K562 (cell line): ENCODE measurements around the gene CD72. TPM values are rescaled to one million over a fixed set of nuclear protein-coding genes. Genes with fewer than 3 reads are reported as not detected.
"Not testable (repeated sequence)": the region's sequence is repeated elsewhere in the genome, so short reads cannot be mapped to it uniquely, and the experiment has no call there.

Experiments used
- ATAC-seq: fragments of 200-7000 bp; cut with Tn5 transposase; 3 replicates; pipeline ENCODE4 v1.9.1; 2020; ENCODE audit warnings: moderate library complexity
- BruUV-seq: library from RNA; stranded (reverse); fragments of 400-500 nt; replicated peaks from 2 replicates; lab custom pipeline; 2021; lab: Mats Ljungman, UMichigan
- CTCF ChIA-PET: fragments of 300-600 bp; formaldehyde crosslinking; extraction: SDS; loops from one replicate; lab custom pipeline; 2021; ENCODE audit warnings: low intra/inter-chr PET ratio; lab: Yijun Ruan, JAX
- POLR2A ChIA-PET: fragments of 300-600, 350-650 bp; sonication (Branson Sonifier 250); formaldehyde crosslinking; extraction: SDS; loops from one replicate; lab custom pipeline; 2021; ENCODE audit warnings: antibody characterized with exemption, inconsistent platforms; lab: Yijun Ruan, JAX
- DNase-seq, 4 experiments: peaks; one replicate each; pipeline versions ENCODE4 v3.0.0 to v3.0.0-alpha.2; 2011 to 2018; ENCODE audit warnings: low spot score in 3 of 4, mixed read lengths in 3 of 4; ENCODE audit errors: extremely low read depth in 1 of 4
- FAIRE-seq: peaks from 2 replicates; lab custom pipeline; 2011; peaks lifted over from hg19 to GRCh38; lab: Jason Lieb, UNC
- H2AFZ ChIP-seq: 2 replicates; pipeline ENCODE4 v1.6.0; 2011; ENCODE audit warnings: low read depth, low read length, control low read depth, inconsistent platforms
- H3K27ac ChIP-seq: fragments of 200-600 bp; 3 replicates; pipeline ENCODE4 v1.8.0; 2011; ENCODE audit warnings: low read depth, mild to moderate bottlenecking, control low read depth, inconsistent platforms, low read length, moderate library complexity, mixed read lengths; ENCODE audit errors: extremely low read depth
- H3K27me3 ChIP-seq, 2 experiments: fragments of 300-600 bp in 1 of 2; 2 replicates in 1 of 2; 3 replicates in 1 of 2; pipeline versions ENCODE4 v1.6.0 to v1.8.0; 2011; ENCODE audit warnings: inconsistent platforms in 2 of 2, low read length in 2 of 2, mild to moderate bottlenecking in 1 of 2, mixed read lengths in 1 of 2, moderate library complexity in 1 of 2; ENCODE audit not compliant: control insufficient read depth in 2 of 2, insufficient read depth in 2 of 2
- H3K36me3 ChIP-seq: fragments of 300-600 bp; 3 replicates; pipeline ENCODE4 v1.8.0; 2011; ENCODE audit warnings: mild to moderate bottlenecking, low read length, inconsistent platforms; ENCODE audit not compliant: control insufficient read depth, insufficient read depth
- H3K4me1 ChIP-seq, 2 experiments: fragments of 200-600 bp in 1 of 2; replicated peaks in 1 of 2; 2 replicates in 1 of 2; 3 replicates in 1 of 2; pipeline versions ENCODE4 v1.5.1 to v1.8.0; 2011; ENCODE audit warnings: inconsistent platforms in 2 of 2, low read length in 2 of 2, mild to moderate bottlenecking in 1 of 2, mixed read lengths in 1 of 2, moderate library complexity in 1 of 2; ENCODE audit not compliant: control insufficient read depth in 2 of 2, insufficient read depth in 2 of 2
- H3K4me2 ChIP-seq: 2 replicates; pipeline ENCODE4 v1.6.1; 2011; ENCODE audit warnings: low read length, control low read depth, inconsistent platforms, mixed read lengths; ENCODE audit not compliant: insufficient read depth
- H3K4me3 ChIP-seq: fragments of 200-600 bp; sonication (generic), shearing (Covaris generic); 2 replicates; pipeline ENCODE4 v1.5.1; 2016; ENCODE audit warnings: control low read depth, inconsistent platforms
- H3K79me2 ChIP-seq: fragments of 200-600 bp; 3 replicates; pipeline ENCODE4 v1.8.0; 2011; ENCODE audit warnings: low read length, inconsistent platforms; ENCODE audit not compliant: control insufficient read depth, insufficient read depth
- H3K9ac ChIP-seq, 2 experiments: 2 replicates each; pipeline versions ENCODE4 v1.6.0 to v1.6.1; 2011; ENCODE audit warnings: low read depth in 2 of 2, low read length in 2 of 2, control low read depth in 1 of 2, inconsistent platforms in 1 of 2, mild to moderate bottlenecking in 1 of 2, mixed read lengths in 1 of 2; ENCODE audit not compliant: insufficient read depth in 1 of 2
- H3K9me1 ChIP-seq: one replicate; pipeline ENCODE4 v1.6.0; 2011; ENCODE audit warnings: inconsistent platforms, mild to moderate bottlenecking, low read length, moderate library complexity; ENCODE audit not compliant: control insufficient read depth, insufficient read depth
- H3K9me3 ChIP-seq: replicated peaks from 2 replicates; pipeline ENCODE4 v1.5.1; 2011; ENCODE audit warnings: low read depth, low read length, inconsistent platforms; ENCODE audit not compliant: control insufficient read depth, insufficient read depth
- H4K20me1 ChIP-seq: replicated peaks from 2 replicates; pipeline ENCODE4 v1.6.1; 2011; ENCODE audit warnings: low read length, inconsistent platforms, mixed read lengths; ENCODE audit not compliant: control insufficient read depth, insufficient read depth
- FUS ChIP-seq: fragments of 200-400 bp; formaldehyde crosslinking; optimal IDR thresholded peaks from 2 replicates; pipeline ENCODE3; 2017; ENCODE audit warnings: low read depth, low read length
- NFATC3 ChIP-seq: fragments of 450-650 bp; IDR thresholded peaks from 2 replicates; pipeline ENCODE4 v1.6.1; 2017; ENCODE audit warnings: mild to moderate bottlenecking
- NR2C1 ChIP-seq, 2 experiments: fragments of 450-650 bp; IDR thresholded peaks; 2 replicates each; pipeline ENCODE4 v1.6.1; 2017; ENCODE audit warnings: mild to moderate bottlenecking in 2 of 2, antibody characterized with exemption in 1 of 2, inconsistent platforms in 1 of 2, missing compliant biosample characterization in 1 of 2, missing genetic modification characterization in 1 of 2
- WGBS: fragments of 100-300 bp; shearing (Covaris generic); methylation state at CpG from one replicate; pipeline ENCODE4 v1.1.6; 2016; ENCODE audit warnings: low coverage, mixed read lengths; ENCODE audit not compliant: insufficient coverage; ENCODE audit errors: missing lambda C conversion rate; 5-methylcytosine and 5-hydroxymethylcytosine counted together
- in situ Hi-C: fragments of 300-500 bp; cut with MboI; formaldehyde crosslinking; loops from 4 replicates; pipeline ENCODE4 v1.15.0; 2018; ENCODE audit warnings: inconsistent platforms, mixed read lengths
- intact Hi-C: fragments of 100-400 bp; cut with micrococcal nuclease; formaldehyde crosslinking; loops from 2 replicates; pipeline ENCODE4 v1.14.2; 2022
- polyA plus RNA-seq, 8 experiments: library from polyadenylated mRNA; depleted of rRNA in 4 of 8; stranded (reverse) in 5 of 8; unstranded in 3 of 8; fragments of >200 nt; fragmentation: Nextera tagmentation in 2 of 8; fragmentation: Illumina TruSeq in 1 of 8; extraction: Ambion mirVana in 2 of 8; extraction: Trizol in 1 of 8; gene quantifications; 2 replicates each; pipeline versions ENCODE4 v1.2.1 to v1.2.3, GENCODE V29; 2011 to 2014; ENCODE audit warnings: inconsistent platforms in 1 of 8, missing spikeins in 1 of 8
- total RNA-seq, 7 experiments: library from RNA; depleted of rRNA in 6 of 7; stranded (reverse); fragments of >200 nt in 6 of 7; fragmentation: Illumina TruSeq in 2 of 7; extraction: Trizol in 2 of 7; gene quantifications; 2 replicates each; pipeline versions ENCODE4 v1.2.1 to v1.2.3, GENCODE V29; 2011 to 2021; ENCODE audit warnings: low replicate concordance in 1 of 7

CD72 gene
- total and polyA plus RNA-seq, 9 of the 15 experiments (the other 6 are each of a cell fraction or from before 2014, with no cell fraction given), result 0.11 to 0.78 (median 0.27) TPM; not detected in 1

DNA sequence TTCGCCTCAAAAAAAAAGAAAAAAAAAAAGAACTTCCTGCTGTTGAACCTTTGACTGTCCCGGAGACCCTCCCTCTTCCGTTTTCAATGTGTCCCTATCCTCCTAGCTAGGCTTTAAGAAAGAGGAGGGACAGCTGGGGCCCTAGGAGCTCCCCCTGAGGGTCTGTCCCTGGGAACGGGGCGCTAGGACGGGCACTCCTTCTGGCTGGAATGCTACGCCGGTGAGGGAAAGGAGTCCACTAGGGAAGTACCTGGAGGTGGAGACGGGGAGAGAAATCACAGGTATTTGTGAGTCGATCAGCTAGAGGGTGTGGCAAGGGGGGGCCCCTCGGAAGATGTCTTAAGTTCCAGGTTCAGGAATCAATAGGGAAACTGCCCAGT lies 27.9 kb upstream of the CD72 start:
- POLR2A ChIA-PET, result interaction anchor here (0.5 to 2.7 kb wide), 4 partner anchors 11 to 595 kb away, joined by 3 to 14 read pairs (median 3); partner anchors contain the start of genes CCDC107 and RMRP
- DNase-seq (peak in 3 of 4 experiments; percentile 23 to 35 (median 27)), ATAC-seq (no peak; the same call in 2 of the 3 replicates), FAIRE-seq (no peak)
- Histone ChIP-seq H3K79me2 (no peaks in the 10 kb centered on the region), H3K27me3 (no peaks in the 10 kb centered on the region), H3K4me1 (peaks cover 31 to 32% of the 10 kb centered on the region in 2 experiments), H3K9me3 (no peaks in the 10 kb centered on the region), H3K36me3 (no peaks in the 10 kb centered on the region), H3K4me3 (peak overlapping the region; percentile 49), H2AFZ (peak overlapping the region; percentile 96), H4K20me1 (no peaks in the 10 kb centered on the region), H3K27ac (peak overlapping the region; percentile 64; the same call in 2 of the 3 replicates), H3K9me1 (no peaks in the 10 kb centered on the region)
- in situ Hi-C loops, result loop anchor here (5.0 kb wide), 1 partner anchor 39 kb away; the partner anchor contains the start of gene TESK1
- TF ChIP-seq NFATC3, result no peak
- TF ChIP-seq FUS, result no peak
- no peak for TF ChIP-seq NR2C1 (IDR thresholded peaks at IDR 0.05)
- no peak for TF ChIP-seq NR2C1 (tag; IDR thresholded peaks at IDR 0.05)
- TF ChIP-seq, all 486 proteins: peak for 0
- CTCF ChIA-PET, result interaction anchor here (0.6 to 1.3 kb wide), 2 partner anchors 113 to 180 kb away, joined by 3 to 5 read pairs; no protein-coding TSS in a partner anchor
- intact Hi-C loops, result loop anchor here (5.0 kb wide), 1 partner anchor 236 kb away; no protein-coding TSS in a partner anchor
- WGBS, result 12% methylated on average over 6 of the region's 11 CpGs
- Histone ChIP-seq H3K9ac (peak overlapping the region; percentile 75 to 91; a peak in 3 of 4 replicates), H3K4me2 (peak overlapping the region; percentile 84)
- TSS peak; percentile 66 for BruUV-seq

DNA sequence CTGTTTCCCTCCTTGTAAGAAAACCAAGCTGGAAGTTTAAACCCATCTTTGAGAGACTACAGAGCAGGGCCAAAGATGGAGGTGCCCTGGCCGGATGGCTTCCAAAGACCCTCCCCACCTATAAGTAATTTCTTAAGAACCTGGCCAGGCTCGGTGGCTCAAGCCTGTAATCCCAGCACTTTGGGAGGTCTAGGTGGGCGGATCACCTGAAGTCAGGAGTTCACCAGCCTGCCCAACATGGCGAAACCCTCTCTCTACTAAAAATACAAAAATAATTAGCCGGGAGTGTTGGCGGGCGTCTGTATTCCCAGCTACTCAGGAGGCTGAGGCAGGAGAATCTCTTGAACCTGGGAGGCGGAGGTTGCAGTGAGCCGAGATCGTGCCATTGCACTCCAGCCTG lies 27.5 kb upstream of the CD72 start:
- 80% methylated on average over 6 of the region's 10 CpGs for WGBS
- not testable (repeated sequence) for H3K27ac ChIP-seq, BruUV-seq, H3K9me3 ChIP-seq, DNase-seq, H3K9ac ChIP-seq, ATAC-seq, FAIRE-seq, H3K27me3 ChIP-seq, H3K36me3 ChIP-seq, H3K9me1 ChIP-seq, H3K79me2 ChIP-seq, H4K20me1 ChIP-seq
- in situ Hi-C loops, result loop anchor here (5.0 kb wide), 1 partner anchor 38 kb away; the partner anchor contains the start of gene TESK1
- POLR2A ChIA-PET, result interaction anchor here (0.5 to 2.7 kb wide), 5 partner anchors 11 to 594 kb away, joined by 3 to 14 read pairs (median 3); partner anchors contain the start of genes CCDC107 and RMRP
- Histone ChIP-seq H3K4me2 (0 out of 2 replicates have a peak overlapping the region, but pooled peaks have one; percentile 84), H2AFZ (peak overlapping the region; percentile 96; the same call in 1 of the 2 replicates), H3K4me1 (peaks cover 29 to 31% of the 10 kb centered on the region in 2 experiments), H3K4me3 (peak overlapping the region; percentile 49)
- intact Hi-C loops, result loop anchor here (5.0 kb wide), 1 partner anchor 237 kb away; no protein-coding TSS in a partner anchor
- CTCF ChIA-PET, result interaction anchor here (1.3 kb wide), 1 partner anchor 180 kb away, joined by 5 read pairs; no protein-coding TSS in a partner anchor
